Measurements from ENCODE around the gene PDGFA. TPM values are rescaled to one million over a fixed set of nuclear protein-coding genes. Genes with fewer than 3 reads are reported as not detected.

PDGFA gene
- total and polyA plus RNA-seq, 4 experiments from 2014 or later, result 0.20 TPM; not detected in 3

DNA sequence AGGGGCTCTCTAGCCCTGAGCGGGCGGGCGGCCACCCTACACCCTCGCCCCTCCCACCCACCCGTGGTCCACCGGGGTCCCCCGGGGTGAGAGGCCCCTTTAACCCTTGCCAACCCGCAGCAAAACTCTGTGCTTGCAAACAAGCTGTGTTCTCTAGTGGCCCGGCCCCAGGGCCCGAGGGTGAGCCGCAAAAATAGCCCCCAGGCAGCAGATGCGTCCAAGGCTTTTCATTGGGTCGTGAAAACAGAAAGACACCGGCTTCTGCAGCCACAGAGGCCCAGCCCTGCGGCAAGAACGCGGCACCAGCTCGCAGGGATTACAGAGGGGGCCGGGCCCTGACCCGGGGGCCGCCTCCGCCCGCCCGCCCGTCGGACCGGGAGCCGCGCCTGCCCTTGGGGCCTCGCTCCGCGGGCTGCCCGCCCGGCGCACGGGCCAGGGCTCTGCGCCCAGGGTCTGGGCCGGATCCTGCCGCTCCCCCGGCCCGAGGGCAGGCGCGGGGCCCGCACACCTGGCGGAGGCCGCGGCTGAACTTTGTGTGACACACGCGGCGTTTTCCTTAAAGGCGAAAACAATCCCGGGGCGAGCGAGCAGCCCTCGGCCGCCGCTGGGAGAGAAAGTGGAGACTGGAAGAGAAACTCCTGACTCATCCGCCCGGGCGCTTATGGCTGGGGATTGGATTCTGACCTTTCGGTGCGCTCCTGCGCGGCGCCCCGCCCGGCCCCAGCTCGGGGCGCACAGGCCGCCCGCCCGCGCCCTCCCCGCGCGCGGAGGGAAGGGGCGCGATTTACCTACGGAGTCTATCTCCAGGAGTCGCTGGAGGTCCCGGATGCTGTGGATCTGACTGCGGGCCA, 2.8 kb downstream of the PDGFA start:
- H3K36me3 Mint-ChIP-seq, result no peaks in the 10 kb centered on the region
- Histone ChIP-seq H3K27ac (ENCODE audit: low read depth, low read length) (no peak overlapping the region), H3K9me3 (ENCODE audit: control insufficient read depth in 1 of 2, low read length in 2 of 2) (no peaks in the 10 kb centered on the region), H3K4me1 (ENCODE audit: insufficient read depth, low read length) (peaks cover 17% of the 10 kb centered on the region), H3K4me3 (ENCODE audit: low read length in 2 of 2) (no peak overlapping the region), H3K27me3 (ENCODE audit: insufficient read depth, low read length) (peaks cover 8% of the 10 kb centered on the region), H3K36me3 (ENCODE audit: insufficient read depth, low read length) (no peaks in the 10 kb centered on the region)
- no peaks in the 10 kb centered on the region for H3K9me3 Mint-ChIP-seq
- DNase-seq, result no peak
- H3K27me3 Mint-ChIP-seq, result peaks cover 20 to 25% of the 10 kb centered on the region in 2 donors
- CTCF ChIA-PET (ENCODE audit: partially characterized antibody), result no interaction called here
- intact Hi-C loops (cut with micrococcal nuclease), result loop anchor here (5.0 kb wide), 1 partner anchor 185 kb away; no protein-coding TSS in a partner anchor
- H3K4me1 Mint-ChIP-seq, result peaks cover 8 to 22% (median 13%) of the 10 kb centered on the region in 4 donors
- POLR2A ChIA-PET (ENCODE audit: partially characterized antibody), result no interaction called here
- H3K27ac Mint-ChIP-seq, result no peak overlapping the region
- peak overlapping the region in 2 of 8 donors; percentile 29 to 31 for H3K4me3 Mint-ChIP-seq

DNA sequence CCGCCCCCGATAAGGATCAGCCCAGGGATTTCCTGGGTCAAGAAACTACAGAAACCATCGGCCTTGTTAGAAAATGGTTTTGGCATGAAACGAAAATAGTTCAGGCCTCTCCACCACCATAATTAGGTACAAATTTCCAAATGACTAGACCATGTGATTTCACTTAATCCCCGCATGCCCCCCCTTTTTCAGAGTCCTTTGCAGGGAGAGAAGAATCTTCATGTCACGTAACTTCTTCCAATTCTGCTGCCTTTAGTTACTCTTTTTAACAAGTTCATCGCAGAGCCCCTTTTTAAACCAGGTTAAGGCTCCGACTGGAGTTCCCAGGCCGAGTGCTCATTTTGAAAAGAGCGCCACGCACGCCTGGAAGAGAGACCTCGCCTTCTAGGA, 3.4 kb downstream of the PDGFA start:
- peaks cover 8 to 18% (median 12%) of the 10 kb centered on the region in 4 donors for H3K4me1 Mint-ChIP-seq
- H3K27ac ChIP-seq (ENCODE audit: low read depth, low read length), result no peak overlapping the region
- peak overlapping the region in 4 of 8 donors; percentile 15 to 41 (median 24) for H3K4me3 Mint-ChIP-seq
- no peaks in the 10 kb centered on the region for H3K36me3 ChIP-seq (ENCODE audit: insufficient read depth, low read length)
- H3K4me1 ChIP-seq (ENCODE audit: insufficient read depth, low read length), result peaks cover 12% of the 10 kb centered on the region
- POLR2A ChIA-PET (ENCODE audit: partially characterized antibody), result no interaction called here
- H3K27me3 Mint-ChIP-seq, result peaks cover 21 to 25% of the 10 kb centered on the region in 2 donors
- no peaks in the 10 kb centered on the region for H3K36me3 Mint-ChIP-seq
- H3K4me3 ChIP-seq (ENCODE audit: low read length in 2 of 2), result no peak overlapping the region
- intact Hi-C loops (cut with micrococcal nuclease), result loop anchor here (5.0 kb wide), 1 partner anchor 184 kb away; no protein-coding TSS in a partner anchor
- DNase-seq, result no peak
- H3K9me3 ChIP-seq (ENCODE audit: control insufficient read depth in 1 of 2, low read length in 2 of 2), result no peaks in the 10 kb centered on the region
- H3K27ac Mint-ChIP-seq, result no peak overlapping the region
- peaks cover 4% of the 10 kb centered on the region for H3K27me3 ChIP-seq (ENCODE audit: insufficient read depth, low read length)
- H3K9me3 Mint-ChIP-seq, result no peaks in the 10 kb centered on the region
- CTCF ChIA-PET (ENCODE audit: partially characterized antibody), result no interaction called here

DNA sequence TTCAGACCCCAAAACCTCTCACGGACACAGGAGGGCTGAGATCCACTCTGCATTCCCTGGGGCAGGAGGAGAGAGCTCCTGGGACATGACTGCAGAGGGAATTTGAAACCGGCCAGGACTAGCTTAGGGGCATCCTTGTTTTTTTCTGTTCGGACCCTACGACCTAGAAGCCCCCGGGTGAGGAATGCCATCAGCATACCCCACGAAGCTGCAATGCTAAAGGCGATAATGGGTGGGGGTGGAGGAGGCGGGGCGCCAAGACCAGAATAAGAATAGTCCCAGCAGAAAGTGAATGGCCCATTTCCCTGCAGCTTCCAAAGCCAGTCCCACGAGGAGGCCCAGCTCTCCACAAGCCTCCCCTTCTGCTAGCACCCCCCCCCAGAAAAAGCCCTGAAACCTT, 4.0 kb downstream of the PDGFA start:
- ChIA-PET CTCF (ENCODE audit: partially characterized antibody) (no interaction called here), POLR2A (ENCODE audit: partially characterized antibody) (no interaction called here)
- H3K27me3 ChIP-seq (ENCODE audit: insufficient read depth, low read length), result no peaks in the 10 kb centered on the region
- H3K9me3 ChIP-seq (ENCODE audit: control insufficient read depth in 1 of 2, low read length in 2 of 2), result no peaks in the 10 kb centered on the region
- Mint-ChIP-seq H3K4me3 (peak overlapping the region in 2 of 8 donors; percentile 17 to 43), H3K9me3 (no peaks in the 10 kb centered on the region), H3K27ac (no peak overlapping the region), H3K4me1 (peaks cover 8 to 17% (median 11%) of the 10 kb centered on the region in 4 donors), H3K36me3 (no peaks in the 10 kb centered on the region), H3K27me3 (peaks cover 21 to 25% of the 10 kb centered on the region in 2 donors)
- H3K27ac ChIP-seq (ENCODE audit: low read depth, low read length), result no peak overlapping the region
- no peaks in the 10 kb centered on the region for H3K36me3 ChIP-seq (ENCODE audit: insufficient read depth, low read length)
- H3K4me1 ChIP-seq (ENCODE audit: insufficient read depth, low read length), result peaks cover 9% of the 10 kb centered on the region
- intact Hi-C loops (cut with micrococcal nuclease), result loop anchor here (5.0 kb wide), 1 partner anchor 183 kb away; no protein-coding TSS in a partner anchor
- no peak for DNase-seq
- H3K4me3 ChIP-seq (ENCODE audit: low read length in 2 of 2), result no peak overlapping the region

DNA sequence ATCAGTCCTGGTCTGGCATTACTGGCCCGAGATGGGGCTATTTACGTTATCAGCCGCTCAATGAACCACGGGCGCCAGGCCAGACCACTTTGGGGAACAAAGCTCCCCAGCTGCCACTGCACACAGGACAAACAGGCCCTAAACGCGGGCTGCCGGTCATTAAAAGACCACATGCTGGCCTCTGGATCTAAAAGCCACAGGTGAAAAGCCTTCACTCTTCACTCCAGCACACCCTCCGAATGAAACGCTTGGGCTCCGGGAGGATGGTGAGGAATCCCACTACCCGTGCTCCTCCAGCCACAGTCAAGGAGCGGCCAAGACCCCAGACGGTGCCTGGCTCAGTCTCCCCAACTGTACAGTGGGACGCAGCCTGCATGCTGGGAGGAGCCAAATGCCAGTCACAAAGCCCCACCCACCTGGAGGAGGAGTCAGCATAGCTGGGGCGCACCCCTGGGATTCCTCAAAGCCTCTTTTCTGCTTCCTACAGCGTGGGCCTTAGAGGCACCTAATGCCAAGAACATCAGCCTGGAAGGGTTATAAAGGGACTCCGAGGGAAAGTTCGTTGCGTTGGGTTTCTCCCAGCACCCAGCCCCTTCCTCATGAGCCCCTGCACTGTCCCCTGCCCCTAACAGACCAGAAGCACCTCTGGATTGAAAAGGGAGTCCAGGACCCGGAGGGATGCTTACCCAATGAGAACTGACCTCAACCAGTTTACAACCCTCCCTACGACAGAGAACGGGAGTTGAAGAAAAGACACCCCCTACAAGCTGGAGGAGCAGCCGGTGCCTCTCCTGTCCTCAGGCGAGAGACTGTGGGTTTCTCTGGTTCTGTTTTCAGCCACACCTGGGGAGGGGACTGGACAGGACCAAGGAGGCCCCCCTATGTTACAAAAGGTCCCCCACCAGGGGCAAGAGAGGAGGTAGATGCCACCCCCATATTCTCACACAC, 4.7 kb downstream of the PDGFA start:
- peaks cover 21 to 25% of the 10 kb centered on the region in 2 donors for H3K27me3 Mint-ChIP-seq
- peak overlapping the region in 2 of 8 donors; percentile 11 to 17 for H3K4me3 Mint-ChIP-seq
- Histone ChIP-seq H3K27me3 (ENCODE audit: insufficient read depth, low read length) (no peaks in the 10 kb centered on the region), H3K27ac (ENCODE audit: low read depth, low read length) (no peak overlapping the region), H3K4me3 (ENCODE audit: low read length in 2 of 2) (no peak overlapping the region), H3K36me3 (ENCODE audit: insufficient read depth, low read length) (no peaks in the 10 kb centered on the region), H3K4me1 (ENCODE audit: insufficient read depth, low read length) (peaks cover 5% of the 10 kb centered on the region), H3K9me3 (ENCODE audit: control insufficient read depth in 1 of 2, low read length in 2 of 2) (no peaks in the 10 kb centered on the region)
- intact Hi-C loops (cut with micrococcal nuclease), result loop anchor here (5.0 kb wide), 1 partner anchor 183 kb away; no protein-coding TSS in a partner anchor
- ChIA-PET CTCF (ENCODE audit: partially characterized antibody) (no interaction called here), POLR2A (ENCODE audit: partially characterized antibody) (no interaction called here)
- no peaks in the 10 kb centered on the region for H3K36me3 Mint-ChIP-seq
- no peaks in the 10 kb centered on the region for H3K9me3 Mint-ChIP-seq
- peaks cover 8 to 17% (median 11%) of the 10 kb centered on the region in 4 donors for H3K4me1 Mint-ChIP-seq
- no peak overlapping the region for H3K27ac Mint-ChIP-seq
- no peak for DNase-seq

DNA sequence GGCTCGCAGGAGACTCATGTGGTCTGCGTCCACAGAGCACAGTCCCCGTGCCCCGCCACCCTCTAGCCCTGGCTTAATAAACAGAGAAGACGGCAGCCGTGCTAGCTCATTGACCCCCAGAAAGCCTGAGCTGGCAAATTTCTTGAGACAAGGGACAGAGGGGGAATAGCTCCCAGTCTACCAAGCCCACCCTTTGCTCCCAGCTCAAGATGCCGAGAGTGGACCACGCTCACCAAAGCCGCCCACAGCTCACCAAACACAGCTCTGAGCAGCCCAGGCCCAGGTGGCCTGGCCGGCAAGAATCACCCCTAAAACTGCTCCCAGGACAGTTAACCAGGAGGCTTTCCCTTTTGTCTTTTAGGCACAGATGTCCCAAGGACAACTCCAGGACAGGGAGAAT, 5.4 kb downstream of the PDGFA start:
- POLR2A ChIA-PET (ENCODE audit: partially characterized antibody), result no interaction called here
- DNase-seq, result no peak
- Mint-ChIP-seq H3K4me1 (peaks cover 8 to 17% (median 11%) of the 10 kb centered on the region in 4 donors), H3K27me3 (peaks cover 21 to 25% of the 10 kb centered on the region in 2 donors), H3K9me3 (no peaks in the 10 kb centered on the region), H3K4me3 (no peak overlapping the region), H3K36me3 (no peaks in the 10 kb centered on the region), H3K27ac (peak overlapping the region in 1 of 7 donors; percentile 39)
- no peaks in the 10 kb centered on the region for H3K9me3 ChIP-seq (ENCODE audit: control insufficient read depth in 1 of 2, low read length in 2 of 2)
- H3K27me3 ChIP-seq (ENCODE audit: insufficient read depth, low read length), result no peaks in the 10 kb centered on the region
- peaks cover 5% of the 10 kb centered on the region for H3K4me1 ChIP-seq (ENCODE audit: insufficient read depth, low read length)
- H3K27ac ChIP-seq (ENCODE audit: low read depth, low read length), result no peak overlapping the region
- no peak overlapping the region for H3K4me3 ChIP-seq (ENCODE audit: low read length in 2 of 2)
- no peaks in the 10 kb centered on the region for H3K36me3 ChIP-seq (ENCODE audit: insufficient read depth, low read length)
- intact Hi-C loops (cut with micrococcal nuclease), result no loop called here
- CTCF ChIA-PET (ENCODE audit: partially characterized antibody), result no interaction called here

DNA sequence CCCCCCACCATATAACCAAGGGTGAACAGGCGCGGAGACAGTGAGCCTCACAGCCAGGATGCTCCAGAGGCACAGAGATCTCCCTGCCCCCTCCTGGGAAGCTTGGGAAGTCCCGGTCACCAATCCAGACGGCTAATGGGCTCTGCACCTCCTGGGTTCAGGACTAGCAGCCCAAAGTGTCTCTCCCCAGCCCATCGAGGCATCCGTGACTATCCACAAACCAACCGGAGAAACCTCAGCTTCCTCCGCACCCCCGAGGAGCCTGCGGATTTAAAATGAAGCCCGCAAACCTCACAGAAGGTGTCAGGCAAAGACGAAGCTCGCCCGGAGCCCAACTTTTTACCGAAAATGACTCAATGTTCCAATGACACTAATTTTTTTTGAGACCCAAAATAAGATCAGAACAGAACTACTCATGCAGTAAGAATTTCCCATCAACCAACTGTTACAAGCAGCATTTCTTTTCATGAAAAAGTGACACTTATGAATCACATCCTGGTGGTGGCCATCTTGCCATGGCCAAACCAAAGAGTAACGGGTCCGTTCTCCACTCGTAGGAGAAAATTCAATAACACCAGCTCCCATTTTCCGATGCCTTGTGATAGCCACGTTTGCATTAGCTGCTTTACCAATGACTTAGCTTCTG, 6.0 kb downstream of the PDGFA start:
- Mint-ChIP-seq H3K4me1 (peaks cover 8 to 16% (median 11%) of the 10 kb centered on the region in 4 donors), H3K9me3 (no peaks in the 10 kb centered on the region), H3K4me3 (no peak overlapping the region), H3K36me3 (no peaks in the 10 kb centered on the region), H3K27ac (peak overlapping the region in 1 of 7 donors; percentile 39), H3K27me3 (peaks cover 21 to 25% of the 10 kb centered on the region in 2 donors)
- DNase-seq, result no peak
- Histone ChIP-seq H3K36me3 (ENCODE audit: insufficient read depth, low read length) (no peaks in the 10 kb centered on the region), H3K27me3 (ENCODE audit: insufficient read depth, low read length) (no peaks in the 10 kb centered on the region), H3K4me1 (ENCODE audit: insufficient read depth, low read length) (peaks cover 3% of the 10 kb centered on the region), H3K27ac (ENCODE audit: low read depth, low read length) (no peak overlapping the region), H3K4me3 (ENCODE audit: low read length in 2 of 2) (no peak overlapping the region), H3K9me3 (ENCODE audit: control insufficient read depth in 1 of 2, low read length in 2 of 2) (no peaks in the 10 kb centered on the region)
- CTCF ChIA-PET (ENCODE audit: partially characterized antibody), result no interaction called here
- intact Hi-C loops (cut with micrococcal nuclease), result no loop called here
- POLR2A ChIA-PET (ENCODE audit: partially characterized antibody), result no interaction called here
